Gastroesophageal sphincter (tissue), 4 donors: ENCODE measurements around the gene SHISA6. TPM values are rescaled to one million over a fixed set of nuclear protein-coding genes. Genes with fewer than 3 reads are reported as not detected.

Experiments used
- ATAC-seq: fragments of 150-250 bp; one replicate; pipeline ENCODE4 v1.9.1; 2016; ENCODE audit warnings: mild to moderate bottlenecking, moderate library complexity
- H3K27ac ChIP-seq, 4 donors: fragments of 200-600 bp; sonication (generic) in 3 of 4; 1 replicate in 3 of 4; 2 replicates in 1 of 4; pipeline ENCODE4 v1.5.1; 2016 to 2019
- H3K27me3 ChIP-seq: fragments of 200-600 bp; sonication (generic); one replicate; pipeline ENCODE4 v1.5.1; 2019
- H3K36me3 ChIP-seq, 2 donors: fragments of 200-600 bp; sonication (generic); one replicate each; pipeline ENCODE4 v1.5.1; 2019; ENCODE audit warnings: control low read depth in 1 of 2
- H3K4me1 ChIP-seq, 3 donors: fragments of 200-600 bp; sonication (generic); 1 replicate in 2 of 3; 2 replicates in 1 of 3; pipeline ENCODE4 v1.5.1; 2016 to 2019; ENCODE audit warnings: control low read depth in 2 of 3
- H3K4me3 ChIP-seq, 2 donors: fragments of 200-600 bp; sonication (generic); one replicate each; pipeline ENCODE4 v1.5.1; 2019; ENCODE audit warnings: mild to moderate bottlenecking in 1 of 2, moderate library complexity in 1 of 2
- H3K9me3 ChIP-seq, 3 donors: fragments of 200-600 bp; sonication (generic); one replicate each; pipeline ENCODE4 v1.5.1; 2017 to 2019; ENCODE audit warnings: control low read depth in 2 of 3
- EP300 ChIP-seq: sonication (generic); formaldehyde crosslinking; IDR thresholded peaks from one replicate; pipeline ENCODE4 v1.6.1; 2017; ENCODE audit warnings: antibody characterized with exemption, mild to moderate bottlenecking
- POLR2A ChIP-seq, 2 donors: fragments of 450-650 bp; IDR thresholded peaks; one replicate each; pipeline ENCODE4 v1.6.1; 2017; ENCODE audit warnings: antibody characterized with exemption in 2 of 2, mild to moderate bottlenecking in 2 of 2, moderate library complexity in 1 of 2
- POLR2AphosphoS5 ChIP-seq: sonication (generic); formaldehyde crosslinking; IDR thresholded peaks from one replicate; pipeline ENCODE4 v1.6.1; 2017; ENCODE audit warnings: antibody characterized with exemption
- WGBS, 2 donors: methylation state at CpG; one replicate each; pipeline ENCODE4 v1.1.5; 2018; ENCODE audit warnings: low coverage in 1 of 2; 5-methylcytosine and 5-hydroxymethylcytosine counted together
- total RNA-seq, 4 donors: library from RNA; depleted of rRNA; stranded (reverse); fragments of >200 nt; gene quantifications; one replicate each; pipeline ENCODE4 v1.1.0, GENCODE V29; 2016
- TF ChIP-seq, protein P1 (sequence below), 4 experiments: fragments of 200-600 bp in 2 of 4; fragments of 450-650 bp in 2 of 4; sonication (generic) in 1 of 4; IDR thresholded peaks; one replicate each; pipeline ENCODE4 v1.5.1; 2017 to 2019; ENCODE audit warnings: antibody characterized with exemption in 4 of 4, mild to moderate bottlenecking in 2 of 4, moderate library complexity in 2 of 4

SHISA6 gene
- total RNA-seq, 4 donors from 2014 or later: 0.31 to 1.5 (median 0.90) TPM

GRCh38 chr17:11272191-11272590 lies 31.2 kb downstream of the SHISA6 start:
- H3K27ac ChIP-seq: no peak overlapping the region
- TF ChIP-seq POLR2A (IDR thresholded peaks at IDR 0.05): no peak
- TF ChIP-seq, protein P1, sequence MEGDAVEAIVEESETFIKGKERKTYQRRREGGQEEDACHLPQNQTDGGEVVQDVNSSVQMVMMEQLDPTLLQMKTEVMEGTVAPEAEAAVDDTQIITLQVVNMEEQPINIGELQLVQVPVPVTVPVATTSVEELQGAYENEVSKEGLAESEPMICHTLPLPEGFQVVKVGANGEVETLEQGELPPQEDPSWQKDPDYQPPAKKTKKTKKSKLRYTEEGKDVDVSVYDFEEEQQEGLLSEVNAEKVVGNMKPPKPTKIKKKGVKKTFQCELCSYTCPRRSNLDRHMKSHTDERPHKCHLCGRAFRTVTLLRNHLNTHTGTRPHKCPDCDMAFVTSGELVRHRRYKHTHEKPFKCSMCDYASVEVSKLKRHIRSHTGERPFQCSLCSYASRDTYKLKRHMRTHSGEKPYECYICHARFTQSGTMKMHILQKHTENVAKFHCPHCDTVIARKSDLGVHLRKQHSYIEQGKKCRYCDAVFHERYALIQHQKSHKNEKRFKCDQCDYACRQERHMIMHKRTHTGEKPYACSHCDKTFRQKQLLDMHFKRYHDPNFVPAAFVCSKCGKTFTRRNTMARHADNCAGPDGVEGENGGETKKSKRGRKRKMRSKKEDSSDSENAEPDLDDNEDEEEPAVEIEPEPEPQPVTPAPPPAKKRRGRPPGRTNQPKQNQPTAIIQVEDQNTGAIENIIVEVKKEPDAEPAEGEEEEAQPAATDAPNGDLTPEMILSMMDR (IDR thresholded peaks at IDR 0.05): no peak
- no peak for TF ChIP-seq POLR2AphosphoS5
- no peak for TF ChIP-seq EP300
- peaks cover 0 to 8% (median 0%) of the 10 kb centered on the region in 3 donors for H3K9me3 ChIP-seq
- 73 to 80% methylated on average over 4 to 8 of the region's 8 CpGs for WGBS, 2 donors
- H3K4me1 ChIP-seq: no peaks in the 10 kb centered on the region
- no peaks in the 10 kb centered on the region for H3K36me3 ChIP-seq
- no peak for ATAC-seq
- H3K4me3 ChIP-seq: no peak overlapping the region
- peaks cover 9% of the 10 kb centered on the region for H3K27me3 ChIP-seq

- TF ChIP-seq, protein P1 (IDR thresholded peaks at IDR 0.05): no peak
- no peak for TF ChIP-seq EP300
- TF ChIP-seq POLR2AphosphoS5: no peak
- H3K27me3 ChIP-seq: peaks cover 9% of the 10 kb centered on the region
- peaks cover 0 to 11% (median 0%) of the 10 kb centered on the region in 3 donors for H3K9me3 ChIP-seq
- no peak overlapping the region for H3K27ac ChIP-seq
- no peaks in the 10 kb centered on the region for H3K36me3 ChIP-seq
- 70% methylated on average over 3 of the region's 9 CpGs; no CpG with 5 or more reads in 1 of the 2 donors for WGBS, 2 donors
- no peak overlapping the region for H3K4me3 ChIP-seq
- H3K4me1 ChIP-seq: no peaks in the 10 kb centered on the region
- ATAC-seq: no peak
Observed at GRCh38 chr17:11273596-11273995, 32.6 kb downstream of the SHISA6 start.

- H3K36me3 ChIP-seq: no peaks in the 10 kb centered on the region
- ATAC-seq: no peak
- no peak overlapping the region for H3K27ac ChIP-seq
- H3K9me3 ChIP-seq: peaks cover 0 to 11% (median 0%) of the 10 kb centered on the region in 3 donors
- 79 to 91% methylated on average over 9 to 10 of the region's 14 CpGs for WGBS, 2 donors
- H3K27me3 ChIP-seq: peaks cover 9% of the 10 kb centered on the region
- TF ChIP-seq POLR2A (IDR thresholded peaks at IDR 0.05) (no peak), POLR2AphosphoS5 (no peak), EP300 (no peak)
- TF ChIP-seq, protein P1 (IDR thresholded peaks at IDR 0.05): no peak
- no peaks in the 10 kb centered on the region for H3K4me1 ChIP-seq
- no peak overlapping the region for H3K4me3 ChIP-seq
Observed at GRCh38 chr17:11274106-11274505, 33.1 kb downstream of the SHISA6 start.

DNA sequence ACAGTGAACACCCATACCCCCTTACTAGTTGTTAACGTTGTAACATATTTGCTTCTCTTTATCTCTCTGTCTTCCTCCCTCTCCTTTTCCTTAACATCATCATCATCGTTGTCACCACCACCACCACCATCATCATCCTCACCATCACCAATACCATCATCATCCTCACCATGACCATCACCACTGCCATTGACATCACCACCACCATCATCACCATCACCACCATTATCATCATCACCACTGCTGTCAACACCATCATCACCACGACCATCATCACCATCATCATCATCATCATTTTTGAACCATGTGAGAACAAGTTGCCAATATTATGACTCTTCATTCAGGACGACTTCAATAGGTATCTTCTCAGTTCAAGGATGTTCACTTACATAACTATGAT lies 35.5 kb downstream of the SHISA6 start:
- no peaks in the 10 kb centered on the region for H3K4me1 ChIP-seq
- ATAC-seq: no peak

More for the DNA sequence above, 35.5 kb downstream of the SHISA6 start:
- TF ChIP-seq, protein P1 (IDR thresholded peaks at IDR 0.05): no peak
- TF ChIP-seq POLR2A (IDR thresholded peaks at IDR 0.05) (no peak), EP300 (no peak), POLR2AphosphoS5 (no peak)
- Histone ChIP-seq H3K27ac (no peak overlapping the region), H3K36me3 (no peaks in the 10 kb centered on the region), H3K27me3 (peaks cover 9% of the 10 kb centered on the region), H3K4me3 (no peak overlapping the region), H3K9me3 (peaks cover 0 to 11% (median 0%) of the 10 kb centered on the region in 3 donors)
- WGBS, 2 donors: 67 to 96% methylated on average over 4 of the region's 4 CpGs
